PC-9 (cell line): ENCODE data around the gene PWWP2A. TPM values are rescaled to one million over a fixed set of nuclear protein-coding genes. Genes with fewer than 3 reads are reported as not detected.

Source experiments
- BruUV-seq: library from RNA; stranded (reverse); fragments of 400-500 nt; replicated peaks from 2 replicates; lab custom pipeline; 2021; lab: Mats Ljungman, UMichigan
- CTCF ChIA-PET: fragments of 300-600 bp; sonication (Branson Sonifier 250); formaldehyde crosslinking; loops from one replicate; lab custom pipeline; 2022; ENCODE audit warnings: antibody characterized with exemption; lab: Charles Lee
- POLR2A ChIA-PET: fragments of 300-600 bp; sonication (Branson Sonifier 250); formaldehyde crosslinking; loops from one replicate; lab custom pipeline; 2022; ENCODE audit warnings: antibody characterized with exemption; ENCODE audit not compliant: unreplicated experiment; lab: Charles Lee
- DNase-seq, 2 experiments: peaks; one replicate each; pipeline versions ENCODE4 v3.0.0 to v3.0.0-alpha.2; 2015 to 2022; ENCODE audit warnings: mixed read lengths in 1 of 2
- H2AFZ ChIP-seq: fragments of 200-600 bp; sonication (generic); 2 replicates; pipeline ENCODE4 v1.8.1; 2017; ENCODE audit warnings: antibody characterized with exemption
- H3F3A ChIP-seq: fragments of 200-600 bp; sonication (generic); 2 replicates; pipeline ENCODE4 v1.8.1; 2017; ENCODE audit warnings: antibody characterized with exemption, mild to moderate bottlenecking, low read depth; ENCODE audit not compliant: insufficient read depth
- H3K27ac ChIP-seq: fragments of 200-600 bp; sonication (generic); 2 replicates; pipeline ENCODE4 v1.6.1; 2016; ENCODE audit warnings: mixed run types
- H3K27me3 ChIP-seq: fragments of 200-600 bp; sonication (generic); 2 replicates; pipeline ENCODE4 v1.6.1; 2016; ENCODE audit warnings: low read depth, mixed run types; ENCODE audit not compliant: insufficient read depth
- H3K36me3 ChIP-seq: fragments of 200-600 bp; sonication (generic); 2 replicates; pipeline ENCODE4 v1.6.1; 2016; ENCODE audit warnings: low read depth, mixed run types
- H3K4me1 ChIP-seq: fragments of 200-600 bp; sonication (generic); replicated peaks from 2 replicates; pipeline ENCODE4 v1.6.1; 2016; ENCODE audit warnings: mixed run types; ENCODE audit not compliant: insufficient read depth
- H3K4me2 ChIP-seq: fragments of 200-600 bp; sonication (generic); 2 replicates; pipeline ENCODE4 v1.6.1; 2017; ENCODE audit warnings: mixed run types
- H3K4me3 ChIP-seq: fragments of 200-600 bp; sonication (generic); 2 replicates; pipeline ENCODE4 v1.6.1; 2016; ENCODE audit warnings: mixed run types
- H3K79me2 ChIP-seq: fragments of 200-600 bp; sonication (generic); 2 replicates; pipeline ENCODE4 v1.6.1; 2017; ENCODE audit warnings: low read depth, mixed run types
- H3K9me2 ChIP-seq: fragments of 200-600 bp; sonication (generic); 2 replicates; pipeline ENCODE4 v1.8.1; 2017; ENCODE audit warnings: mild to moderate bottlenecking; ENCODE audit not compliant: insufficient read depth
- H3K9me3 ChIP-seq: fragments of 200-600 bp; sonication (generic); 2 replicates; pipeline ENCODE4 v1.8.1; 2016; ENCODE audit warnings: low read depth; ENCODE audit not compliant: insufficient read depth
- H4K20me1 ChIP-seq: fragments of 200-600 bp; sonication (generic); 2 replicates; pipeline ENCODE4 v1.8.1; 2017; ENCODE audit not compliant: insufficient read depth
- EZH2 ChIP-seq: fragments of 200-600 bp; sonication (generic); IDR thresholded peaks from 2 replicates; pipeline ENCODE4 v1.8.0; 2017; ENCODE audit warnings: antibody characterized with exemption, low read depth
- intact Hi-C: fragments of 100-400 bp; cut with micrococcal nuclease; formaldehyde crosslinking; loops from one replicate; pipeline ENCODE4 v1.10.0; 2022; ENCODE audit not compliant: unreplicated experiment
- total RNA-seq: library from RNA; stranded (reverse); gene quantifications from 2 replicates; pipeline ENCODE4 v1.2.3, GENCODE V29; 2021
- TF ChIP-seq, protein P1 (sequence below): fragments of 200-600 bp; sonication (generic); conservative IDR thresholded peaks from 2 replicates; pipeline ENCODE4 v1.6.1; 2017; ENCODE audit warnings: mixed run types, antibody characterized with exemption, mild to moderate bottlenecking, moderate library complexity

PWWP2A gene
- total RNA-seq, 1 experiment from 2014 or later = 19.9 TPM

DNA sequence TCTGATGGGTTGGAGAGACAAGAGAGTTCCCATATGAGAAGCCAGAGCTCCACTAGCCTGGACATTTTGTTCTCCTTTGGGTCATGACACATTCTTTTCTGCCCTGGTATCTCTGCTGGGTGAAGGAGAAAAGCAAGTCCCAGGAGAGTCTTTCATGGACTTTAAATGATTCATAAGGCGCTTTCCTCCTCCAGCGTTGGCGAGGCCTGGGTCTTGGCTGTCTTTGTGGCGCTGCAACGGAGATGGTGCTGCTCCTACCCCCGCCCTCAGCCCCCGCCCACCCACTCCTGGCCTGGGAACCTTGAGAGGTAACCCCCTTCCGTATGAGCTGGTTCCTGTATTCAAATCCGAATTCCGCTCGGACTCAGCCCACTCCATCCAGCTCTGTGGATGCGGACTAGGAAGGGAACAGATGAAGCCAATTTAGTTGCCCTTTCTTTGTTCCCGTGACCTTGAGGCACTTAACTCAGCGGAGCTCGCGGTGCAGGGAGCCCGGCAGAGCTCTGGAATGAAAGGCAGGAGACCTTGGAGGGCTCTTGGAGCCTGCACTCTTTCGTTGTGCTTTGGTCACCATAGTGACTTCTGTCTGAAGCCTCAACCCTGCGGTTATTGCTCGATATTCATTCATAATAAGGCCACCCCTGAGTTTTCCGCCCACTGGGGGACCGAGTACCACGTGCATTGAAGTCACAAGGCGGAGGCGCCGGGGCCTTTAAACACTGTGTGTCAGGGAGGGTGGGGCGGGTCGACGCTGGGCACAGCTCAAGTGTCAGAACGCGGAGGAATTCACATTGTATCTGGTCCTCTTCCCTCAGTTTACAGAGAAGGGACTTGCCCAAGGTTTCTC is 14.0 kb upstream of the PWWP2A start:
- H4K20me1 ChIP-seq = no peaks in the 10 kb centered on the region
- intact Hi-C loops = no loop called here
- no peak overlapping the region for H3K4me2 ChIP-seq
- no peaks in the 10 kb centered on the region for H3K9me3 ChIP-seq
- H2AFZ ChIP-seq = no peak overlapping the region
- H3F3A ChIP-seq = no peaks in the 10 kb centered on the region
- H3K4me1 ChIP-seq = no peaks in the 10 kb centered on the region
- H3K4me3 ChIP-seq = no peak overlapping the region
- no peaks in the 10 kb centered on the region for H3K9me2 ChIP-seq
- CTCF ChIA-PET = no interaction called here
- BruUV-seq = no TSS peak
- no peaks in the 10 kb centered on the region for H3K27me3 ChIP-seq
- POLR2A ChIA-PET = no interaction called here
- no peak for DNase-seq
- no peaks in the 10 kb centered on the region for H3K79me2 ChIP-seq
- H3K27ac ChIP-seq = no peak overlapping the region
- TF ChIP-seq, protein P1, sequence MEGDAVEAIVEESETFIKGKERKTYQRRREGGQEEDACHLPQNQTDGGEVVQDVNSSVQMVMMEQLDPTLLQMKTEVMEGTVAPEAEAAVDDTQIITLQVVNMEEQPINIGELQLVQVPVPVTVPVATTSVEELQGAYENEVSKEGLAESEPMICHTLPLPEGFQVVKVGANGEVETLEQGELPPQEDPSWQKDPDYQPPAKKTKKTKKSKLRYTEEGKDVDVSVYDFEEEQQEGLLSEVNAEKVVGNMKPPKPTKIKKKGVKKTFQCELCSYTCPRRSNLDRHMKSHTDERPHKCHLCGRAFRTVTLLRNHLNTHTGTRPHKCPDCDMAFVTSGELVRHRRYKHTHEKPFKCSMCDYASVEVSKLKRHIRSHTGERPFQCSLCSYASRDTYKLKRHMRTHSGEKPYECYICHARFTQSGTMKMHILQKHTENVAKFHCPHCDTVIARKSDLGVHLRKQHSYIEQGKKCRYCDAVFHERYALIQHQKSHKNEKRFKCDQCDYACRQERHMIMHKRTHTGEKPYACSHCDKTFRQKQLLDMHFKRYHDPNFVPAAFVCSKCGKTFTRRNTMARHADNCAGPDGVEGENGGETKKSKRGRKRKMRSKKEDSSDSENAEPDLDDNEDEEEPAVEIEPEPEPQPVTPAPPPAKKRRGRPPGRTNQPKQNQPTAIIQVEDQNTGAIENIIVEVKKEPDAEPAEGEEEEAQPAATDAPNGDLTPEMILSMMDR = no peak
- TF ChIP-seq EZH2 = no peak
- H3K36me3 ChIP-seq = no peaks in the 10 kb centered on the region

DNA sequence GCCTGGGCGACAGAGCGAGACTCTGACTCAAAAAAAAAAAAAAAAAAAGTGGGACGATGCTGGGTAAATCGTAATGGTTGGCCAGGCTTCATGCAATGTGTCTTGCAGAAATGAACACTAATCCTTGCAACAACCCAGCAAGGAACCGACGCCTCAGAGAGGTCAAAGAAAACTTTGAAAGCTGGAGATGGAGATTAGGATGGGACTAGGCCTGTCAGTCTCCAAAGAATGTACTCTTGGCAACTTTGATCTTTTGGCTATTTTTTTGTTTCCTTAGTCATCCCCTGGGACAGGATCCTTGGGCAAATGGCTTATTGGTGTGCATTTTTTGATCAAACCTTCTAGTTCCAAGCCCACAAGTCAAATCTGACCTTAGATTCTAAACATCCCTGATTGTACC is 10.6 kb upstream of the PWWP2A start:
- Histone ChIP-seq H3K27ac (no peak overlapping the region), H3K9me3 (no peaks in the 10 kb centered on the region), H2AFZ (no peak overlapping the region), H3K79me2 (no peaks in the 10 kb centered on the region), H3K4me2 (no peak overlapping the region), H3K36me3 (no peaks in the 10 kb centered on the region), H4K20me1 (no peaks in the 10 kb centered on the region), H3K4me1 (no peaks in the 10 kb centered on the region), H3K27me3 (no peaks in the 10 kb centered on the region), H3K4me3 (no peak overlapping the region), H3K9me2 (no peaks in the 10 kb centered on the region), H3F3A (no peaks in the 10 kb centered on the region)
- ChIA-PET POLR2A (no interaction called here), CTCF (no interaction called here)
- TF ChIP-seq, protein P1 = no peak
- TF ChIP-seq EZH2 = no peak
- DNase-seq = no peak
- no TSS peak for BruUV-seq
- intact Hi-C loops = no loop called here

DNA sequence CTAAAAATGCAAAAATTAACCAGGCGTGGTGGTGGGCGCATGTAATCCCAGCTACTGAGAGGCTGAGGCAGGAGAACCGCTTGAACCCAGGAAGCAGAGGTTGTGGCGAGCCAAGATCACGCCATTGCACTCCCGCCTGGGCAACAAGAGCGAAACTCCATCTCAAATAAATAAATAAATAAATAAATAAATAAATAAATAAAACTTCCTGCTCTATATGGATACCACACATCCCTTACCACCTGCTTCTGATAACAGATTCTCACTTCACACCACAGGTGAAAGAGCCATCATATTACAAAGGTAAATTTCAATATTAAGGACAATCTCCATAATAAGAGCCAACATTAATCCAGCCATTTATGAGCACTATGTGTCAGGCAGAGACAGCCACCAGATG is 9.4 kb upstream of the PWWP2A start:
- no peaks in the 10 kb centered on the region for H3K4me1 ChIP-seq
- no peak overlapping the region for H3K4me2 ChIP-seq
- TF ChIP-seq, protein P1 = no peak
- TF ChIP-seq EZH2 = no peak
- no peak overlapping the region for H2AFZ ChIP-seq
- ChIA-PET CTCF (no interaction called here), POLR2A (no interaction called here)
- no peaks in the 10 kb centered on the region for H4K20me1 ChIP-seq
- H3K27me3 ChIP-seq = no peaks in the 10 kb centered on the region
- H3F3A ChIP-seq = no peaks in the 10 kb centered on the region
- BruUV-seq = no TSS peak
- H3K79me2 ChIP-seq = no peaks in the 10 kb centered on the region
- no peak overlapping the region for H3K27ac ChIP-seq
- no peak for DNase-seq
- H3K9me3 ChIP-seq = no peaks in the 10 kb centered on the region
- H3K36me3 ChIP-seq = no peaks in the 10 kb centered on the region
- H3K4me3 ChIP-seq = no peak overlapping the region
- intact Hi-C loops = no loop called here
- no peaks in the 10 kb centered on the region for H3K9me2 ChIP-seq
